Measurements from ENCODE around the gene CYP4F22. TPM values are rescaled to one million over a fixed set of nuclear protein-coding genes. Genes with fewer than 3 reads are reported as not detected.

Gene CYP4F22
- total RNA-seq, 1 experiment from 2014 or later, result not detected

DNA sequence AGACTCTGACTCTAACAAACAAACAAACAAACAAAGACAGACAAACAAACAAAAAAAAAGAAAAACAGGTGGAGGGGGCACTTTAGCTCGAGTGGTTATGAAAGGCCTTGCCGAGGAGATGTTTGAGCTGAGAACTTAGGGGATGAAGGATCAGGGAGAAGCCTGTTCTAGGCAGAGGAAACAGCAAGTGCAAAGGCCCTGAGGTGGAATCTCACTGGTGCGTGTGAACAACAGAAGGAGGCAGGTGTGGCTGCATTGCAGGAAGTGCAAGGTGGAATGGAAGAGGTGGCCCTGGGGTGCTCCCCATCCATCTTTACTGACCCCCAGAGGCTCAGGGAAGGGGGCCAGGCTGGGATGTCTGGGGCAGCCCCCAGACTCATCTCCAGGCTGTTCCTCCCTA is 41.9 kb downstream of the CYP4F22 start:
- TF ChIP-seq, protein P1, sequence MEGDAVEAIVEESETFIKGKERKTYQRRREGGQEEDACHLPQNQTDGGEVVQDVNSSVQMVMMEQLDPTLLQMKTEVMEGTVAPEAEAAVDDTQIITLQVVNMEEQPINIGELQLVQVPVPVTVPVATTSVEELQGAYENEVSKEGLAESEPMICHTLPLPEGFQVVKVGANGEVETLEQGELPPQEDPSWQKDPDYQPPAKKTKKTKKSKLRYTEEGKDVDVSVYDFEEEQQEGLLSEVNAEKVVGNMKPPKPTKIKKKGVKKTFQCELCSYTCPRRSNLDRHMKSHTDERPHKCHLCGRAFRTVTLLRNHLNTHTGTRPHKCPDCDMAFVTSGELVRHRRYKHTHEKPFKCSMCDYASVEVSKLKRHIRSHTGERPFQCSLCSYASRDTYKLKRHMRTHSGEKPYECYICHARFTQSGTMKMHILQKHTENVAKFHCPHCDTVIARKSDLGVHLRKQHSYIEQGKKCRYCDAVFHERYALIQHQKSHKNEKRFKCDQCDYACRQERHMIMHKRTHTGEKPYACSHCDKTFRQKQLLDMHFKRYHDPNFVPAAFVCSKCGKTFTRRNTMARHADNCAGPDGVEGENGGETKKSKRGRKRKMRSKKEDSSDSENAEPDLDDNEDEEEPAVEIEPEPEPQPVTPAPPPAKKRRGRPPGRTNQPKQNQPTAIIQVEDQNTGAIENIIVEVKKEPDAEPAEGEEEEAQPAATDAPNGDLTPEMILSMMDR (conservative IDR thresholded peaks at IDR 0.05), result no peak
- Histone ChIP-seq H3K18ac (ENCODE audit: insufficient read length, low read depth, low read length) (no peak overlapping the region), H3K4me1 (ENCODE audit: insufficient read depth, low read length) (no peaks in the 10 kb centered on the region), H3K14ac (ENCODE audit: insufficient read depth, low read length) (no peak overlapping the region), H2BK20ac (ENCODE audit: low read depth, low read length, poor library complexity, severe bottlenecking) (no peak overlapping the region), H2AK5ac (ENCODE audit: insufficient read length, low read length) (no peak overlapping the region), H3K79me2 (ENCODE audit: insufficient read depth, low read length) (no peaks in the 10 kb centered on the region), H3K79me1 (ENCODE audit: insufficient read depth, low read depth, low read length, poor library complexity, severe bottlenecking) (no peaks in the 10 kb centered on the region), H3K9ac (ENCODE audit: extremely low read depth, insufficient read length, low read length) (no peak overlapping the region), H3K23me2 (ENCODE audit: insufficient read length, low read depth, low read length, poor library complexity, severe bottlenecking) (no peaks in the 10 kb centered on the region), H3K27ac (ENCODE audit: insufficient read length, low read depth, low read length) (no peak overlapping the region), H3K4ac (ENCODE audit: low read depth, low read length) (no peak overlapping the region), H2BK15ac (ENCODE audit: low read depth, low read length) (no peak overlapping the region), H4K91ac (ENCODE audit: insufficient read length, low read depth, low read length) (no peak overlapping the region), H3K56ac (ENCODE audit: insufficient read length, low read depth, low read length) (no peak overlapping the region), H4K8ac (replicated peaks; ENCODE audit: insufficient read length, low read depth, low read length) (no peak overlapping the region), H3K23ac (ENCODE audit: insufficient read length, low read depth, low read length) (no peak overlapping the region), H2AFZ (ENCODE audit: low read length) (no peak overlapping the region), H3T11ph (ENCODE audit: low read length) (no peak overlapping the region), H4K20me1 (ENCODE audit: control insufficient read depth, insufficient read depth, insufficient read length) (no peaks in the 10 kb centered on the region), H2BK5ac (ENCODE audit: insufficient read length, low read length) (no peak overlapping the region), H2BK12ac (ENCODE audit: insufficient read length, low read depth, low read length) (no peak overlapping the region), H3K27me3 (ENCODE audit: insufficient read depth, low read length) (no peaks in the 10 kb centered on the region), H3K4me2 (ENCODE audit: insufficient read depth, insufficient read length, low read length) (no peak overlapping the region), H4K5ac (ENCODE audit: insufficient read length, low read depth, low read length) (no peak overlapping the region), H2BK120ac (ENCODE audit: low read depth, low read length, poor library complexity, severe bottlenecking) (no peak overlapping the region), H3K9me3 (ENCODE audit: control insufficient read depth, low read depth, low read length) (no peaks in the 10 kb centered on the region)
- H3K4me1 Mint-ChIP-seq, result no peaks in the 10 kb centered on the region
- DNase-seq, result no peak
- peaks cover 7% of the 10 kb centered on the region for H3K27me3 Mint-ChIP-seq (ENCODE audit: low read depth)
- peaks cover 0 to 22% (median 2%) of the 10 kb centered on the region in 3 experiments; a peak in 3 of 7 replicates for H3K36me3 Mint-ChIP-seq (ENCODE audit: insufficient read depth in 1 of 3, low read depth in 3 of 3)
- H3K27ac Mint-ChIP-seq, result peak overlapping the region in 1 of 3 experiments; percentile 40; a peak in 1 of 7 replicates
- peaks cover 27 to 64% of the 10 kb centered on the region in 2 experiments for H3K9me3 Mint-ChIP-seq
- no peak overlapping the region; a peak in 1 of 5 replicates for H3K4me3 Mint-ChIP-seq
- WGBS (ENCODE audit: extremely low coverage, insufficient read length, low lambda C conversion rate), result no CpG with 5 or more reads among the region's 3 CpGs
